Ureter (tissue), 1 donor: Measurements from ENCODE around the gene DEFB125. TPM values are rescaled to one million over a fixed set of nuclear protein-coding genes. Genes with fewer than 3 reads are reported as not detected.
"Not testable (repeated sequence)": the region's sequence is repeated elsewhere in the genome, so short reads cannot be mapped to it uniquely, and the experiment has no call there.

ENCODE experiments used
- DNase-seq: peaks from one replicate; pipeline ENCODE4 v3.0.0-alpha.2; 2020; ENCODE audit warnings: low spot score
- total RNA-seq: library from RNA; stranded (reverse); gene quantifications from one replicate; pipeline ENCODE4 v1.2.4, GENCODE V29; 2023
- donor health status: DM: yes; HTN: yes; CAD: no.

Gene DEFB125, protein sequence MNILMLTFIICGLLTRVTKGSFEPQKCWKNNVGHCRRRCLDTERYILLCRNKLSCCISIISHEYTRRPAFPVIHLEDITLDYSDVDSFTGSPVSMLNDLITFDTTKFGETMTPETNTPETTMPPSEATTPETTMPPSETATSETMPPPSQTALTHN
- not detected for total RNA-seq

GRCh38 chr20:87401-87800, at the start of gene DEFB125:
TSS of gene DEFB125 (plus strand) at chr20:87672. CDS start at chr20:87710, 38 bp downstream.
- DNase-seq: no peak

GRCh38 chr20:60035-60918, 27.2 kb upstream of the DEFB125 start:
- no peak for DNase-seq

- DNase-seq: no peak
Observed at GRCh38 chr20:61230-61629, 26.2 kb upstream of the DEFB125 start.

GRCh38 chr20:61757-62156, 25.7 kb upstream of the DEFB125 start:
- DNase-seq: no peak

- DNase-seq: no peak
Observed at GRCh38 chr20:62487-62886, 25.0 kb upstream of the DEFB125 start.

GRCh38 chr20:64026-64603, 23.4 kb upstream of the DEFB125 start:
- DNase-seq: no peak

GRCh38 chr20:64766-65322, 22.6 kb upstream of the DEFB125 start:
- no peak for DNase-seq

GRCh38 chr20:77231-77630, 10.2 kb upstream of the DEFB125 start:
- DNase-seq: no peak

DNA sequence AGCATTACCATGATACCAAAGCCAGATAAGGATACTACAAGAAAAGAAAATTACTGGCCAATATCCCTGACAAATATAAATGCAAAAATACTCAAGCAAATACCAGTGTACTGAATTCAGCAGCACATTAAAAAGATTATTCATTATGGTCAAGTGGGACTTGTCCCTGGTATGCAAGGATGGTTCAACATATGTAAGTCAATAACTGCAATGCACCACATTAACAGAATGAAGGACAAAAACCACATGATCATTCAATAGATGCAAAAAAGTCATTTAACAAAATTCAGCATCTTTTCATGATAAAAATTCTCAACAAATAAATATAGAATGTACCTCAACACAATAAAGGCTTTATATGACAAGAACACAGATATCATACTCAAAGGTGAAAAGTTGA, 9.1 kb upstream of the DEFB125 start:
- no peak for DNase-seq

- DNase-seq: no peak
Observed at GRCh38 chr20:79565-79964, 7.9 kb upstream of the DEFB125 start.

- DNase-seq: no peak
Observed at GRCh38 chr20:90651-91050, 3.2 kb downstream of the DEFB125 start.

DNA sequence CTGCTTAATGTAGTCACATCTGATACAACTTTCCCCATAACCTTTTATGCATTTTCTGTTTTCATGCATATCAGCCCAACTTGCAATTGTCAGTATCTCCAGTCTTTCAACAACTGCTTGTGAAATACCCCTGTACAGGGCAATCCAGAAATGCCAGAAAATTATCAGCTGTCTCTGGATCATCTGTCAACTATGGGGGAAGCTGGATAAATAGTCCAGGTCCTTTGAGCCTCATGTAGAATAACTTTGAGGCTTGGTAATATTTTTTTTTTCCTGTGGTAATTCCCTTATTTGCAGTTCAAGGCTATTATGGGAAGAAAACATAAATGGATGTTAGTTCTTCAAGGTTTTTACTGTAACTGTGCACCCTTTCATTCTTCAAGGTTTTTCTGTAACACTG, 6.2 kb downstream of the DEFB125 start:
- DNase-seq: no peak

- DNase-seq: no peak
Observed at GRCh38 chr20:95215-95614, 7.7 kb downstream of the DEFB125 start.

DNA sequence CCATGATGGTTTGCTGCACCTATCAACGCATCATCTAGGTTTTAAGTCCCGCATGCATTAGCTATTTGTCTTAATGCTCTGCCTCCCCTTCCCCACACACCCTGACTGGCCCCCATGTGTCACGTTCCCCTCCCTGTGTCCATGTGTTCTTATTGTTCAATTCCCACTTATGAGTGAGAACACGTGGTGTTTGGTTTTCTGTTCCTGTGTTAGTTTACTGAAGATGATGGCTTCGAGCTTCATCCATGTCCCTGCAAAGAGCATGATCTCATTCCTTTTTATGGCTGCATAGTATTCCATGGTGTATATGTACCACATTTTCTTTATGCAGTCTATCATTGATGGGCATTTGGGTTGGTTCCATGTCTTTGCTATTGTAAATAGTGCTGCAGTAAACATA, 10.2 kb downstream of the DEFB125 start:
- not testable (repeated sequence) for DNase-seq

DNA sequence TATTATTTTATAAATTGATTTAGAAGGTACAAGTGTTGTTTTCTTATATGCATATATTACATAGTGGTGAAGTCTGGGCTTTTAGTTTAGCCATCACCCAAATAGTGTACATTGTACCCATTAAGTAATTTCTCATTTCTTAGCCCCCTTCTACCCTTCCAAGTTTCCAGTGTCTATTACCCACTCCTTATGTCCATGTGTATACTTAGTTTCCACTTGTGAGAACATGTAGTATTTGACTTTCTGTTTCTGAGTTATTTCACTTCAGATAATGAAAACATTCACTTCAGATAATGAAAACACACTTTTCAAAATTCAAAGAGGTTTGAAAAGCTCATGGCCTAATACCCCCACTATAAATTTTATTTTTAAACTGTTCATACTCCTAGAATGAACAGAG, 14.5 kb downstream of the DEFB125 start:
- DNase-seq: no peak

DNA sequence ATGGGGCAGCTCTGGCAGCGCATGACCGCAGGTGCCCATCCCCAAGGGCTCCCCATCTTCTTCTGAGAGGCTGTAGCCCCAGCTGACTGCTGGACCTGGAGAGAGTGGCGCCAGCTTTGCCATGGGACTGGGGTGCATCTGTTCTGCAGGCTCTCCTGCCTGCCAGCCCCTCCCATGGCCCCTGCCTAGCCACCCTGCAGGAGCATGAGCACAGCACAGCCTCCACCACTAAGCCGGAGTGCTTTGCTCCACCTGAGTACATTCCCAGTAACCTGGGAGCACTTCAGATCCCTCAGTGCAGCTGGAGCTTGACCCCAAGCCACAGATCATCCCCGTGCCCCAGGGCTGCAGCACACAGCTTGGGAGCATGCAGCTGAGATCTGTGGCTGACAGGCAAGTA, 16.0 kb downstream of the DEFB125 start:
- no peak for DNase-seq

GRCh38 chr20:112396-112795, 24.9 kb downstream of the DEFB125 start:
- no peak for DNase-seq

- no peak for DNase-seq
Observed at GRCh38 chr20:117518-117917, 30.0 kb downstream of the DEFB125 start.

- DNase-seq: not testable (repeated sequence)
Observed at GRCh38 chr20:129786-130323, 42.4 kb downstream of the DEFB125 start.

DNA sequence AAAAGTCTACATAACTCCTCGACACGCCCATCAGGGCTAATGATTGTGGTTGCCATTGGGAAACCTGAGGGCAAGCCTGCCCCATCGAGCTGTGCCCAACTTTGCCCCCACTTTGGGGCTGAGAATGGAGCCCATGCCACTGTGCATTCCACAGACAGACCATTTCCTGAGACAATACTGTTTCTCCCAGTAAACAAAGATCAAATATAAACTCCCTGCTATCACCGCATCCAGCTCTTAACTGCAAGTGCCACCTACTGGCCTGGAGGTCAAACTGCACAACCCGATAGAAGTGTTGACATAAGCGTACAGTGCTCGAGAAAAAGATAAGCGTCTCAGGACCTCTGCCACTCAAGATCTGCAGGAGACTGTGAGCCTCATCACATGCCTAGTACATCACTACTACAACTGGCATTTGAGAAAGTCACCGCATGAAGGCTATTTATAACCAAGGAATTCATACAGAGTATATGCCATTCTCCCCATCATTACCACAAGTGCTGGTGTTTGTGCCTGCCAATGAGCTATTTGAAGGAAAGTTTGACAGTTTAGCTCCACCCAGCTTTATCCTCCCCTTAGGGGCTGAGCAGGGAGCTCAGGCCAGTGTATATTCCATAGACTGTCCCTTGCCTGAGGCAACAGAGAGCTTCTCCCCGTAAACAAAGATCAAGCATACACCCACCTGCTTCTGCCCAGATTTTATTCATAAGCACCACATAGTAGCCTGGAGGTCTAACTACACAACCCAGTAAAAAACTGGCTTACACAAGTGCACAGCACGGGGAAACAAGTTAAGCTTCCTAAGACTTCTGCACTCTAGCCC, 50.4 kb downstream of the DEFB125 start:
- no peak for DNase-seq

DNA sequence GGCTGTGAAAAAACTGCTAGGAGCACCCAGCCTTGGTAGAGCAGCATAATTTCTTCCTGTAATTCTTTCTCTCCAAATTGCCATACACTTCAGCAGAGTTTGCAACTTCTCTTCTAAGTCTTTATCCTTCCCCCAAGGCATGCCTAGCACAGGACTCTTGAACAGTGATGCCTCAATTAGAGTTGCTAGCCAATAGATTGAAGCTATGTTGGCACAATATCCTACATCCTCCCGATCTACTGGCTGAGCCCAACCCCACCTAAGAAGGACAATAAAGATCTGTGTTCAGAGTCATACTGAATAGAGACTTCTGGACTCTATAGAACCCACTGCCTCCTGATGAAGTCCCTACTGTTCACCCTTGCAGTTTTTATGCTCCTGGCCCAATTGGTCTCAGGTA, 54.8 kb downstream of the DEFB125 start, which contains the start of gene DEFB126:
DEFB126 (plus strand) TSS at position 301 of the 400 bp plus-strand sequence; CDS start at position 340, 39 bp downstream.
- no peak for DNase-seq
